ENCODE measurements around the gene BABAM2.

The BABAM2 gene

GRCh38 chr2:28341208-28341891 lies 450.8 kb downstream of the BABAM2 start:
- no peak overlapping the region for H3K27ac ChIP-seq
- DNase-seq, result no peak
- no peaks in the 10 kb centered on the region for H3K27me3 ChIP-seq (ENCODE audit: insufficient read depth, low read depth, severe bottlenecking)

DNA sequence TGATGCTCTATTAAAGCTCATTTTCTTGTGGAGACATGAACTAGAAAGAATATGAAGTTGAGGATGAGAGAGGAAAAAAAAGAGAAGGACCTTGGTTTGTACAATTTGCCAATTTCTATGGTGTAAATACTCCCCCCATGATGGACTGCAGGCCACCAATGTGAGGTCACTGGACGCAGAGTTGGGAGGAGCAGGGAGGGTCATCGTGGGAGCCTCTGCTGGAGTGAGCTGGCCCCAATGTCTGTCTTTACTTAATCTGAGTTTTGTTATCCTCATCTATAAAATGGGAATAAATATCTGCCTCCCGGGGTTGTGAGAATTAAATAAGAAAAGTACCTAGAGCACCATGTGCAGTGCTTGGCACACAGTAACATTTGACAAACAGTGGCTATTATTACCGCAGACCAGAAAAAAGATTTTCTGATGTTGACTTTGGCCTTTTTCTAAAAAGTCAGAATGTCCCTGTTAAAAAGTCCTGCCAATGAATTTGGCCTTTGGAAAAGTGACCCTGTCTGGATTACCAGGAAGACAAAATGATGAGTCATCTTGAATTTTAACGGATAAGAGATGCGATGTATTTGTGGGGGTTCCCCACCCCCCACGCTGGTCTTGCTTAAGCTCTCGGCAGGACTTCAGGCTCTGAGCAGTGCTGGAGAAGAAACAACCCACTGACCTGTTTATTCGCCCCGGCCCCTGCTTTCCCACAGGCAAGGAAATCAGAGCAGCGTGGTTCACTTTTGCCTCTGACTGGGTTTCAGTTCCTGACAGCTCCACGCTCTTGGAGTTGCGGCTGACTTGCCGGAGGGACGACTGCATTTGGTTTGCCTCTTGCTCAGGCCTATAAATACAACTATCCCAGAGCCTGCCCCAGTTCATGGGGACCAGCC lies 451.8 kb downstream of the BABAM2 start:
- no peak overlapping the region for H3K4me3 ChIP-seq (ENCODE audit: low read depth, low read length)
- no peak for DNase-seq
- no peaks in the 10 kb centered on the region for H3K36me3 ChIP-seq
- H3K27me3 ChIP-seq (ENCODE audit: insufficient read depth, low read depth, severe bottlenecking), result no peaks in the 10 kb centered on the region
- no peaks in the 10 kb centered on the region for H3K9me3 ChIP-seq (ENCODE audit: severe bottlenecking)
- no peak for TF ChIP-seq CTCF (IDR thresholded peaks at IDR 0.05; ENCODE audit: low read depth, low read length)
- no peak overlapping the region for H3K27ac ChIP-seq

More at GRCh38 chr2:28341208-28341891, 450.8 kb downstream of the BABAM2 start:
- H3K36me3 ChIP-seq, result no peaks in the 10 kb centered on the region
- no peak overlapping the region for H3K4me3 ChIP-seq (ENCODE audit: low read depth, low read length)
- TF ChIP-seq CTCF (IDR thresholded peaks at IDR 0.05; ENCODE audit: low read depth, low read length), result no peak
- no peaks in the 10 kb centered on the region for H3K9me3 ChIP-seq (ENCODE audit: severe bottlenecking)

GRCh38 chr2:28343184-28343942 lies 452.8 kb downstream of the BABAM2 start:
- no peaks in the 10 kb centered on the region for H3K27me3 ChIP-seq (ENCODE audit: insufficient read depth, low read depth, severe bottlenecking)
- TF ChIP-seq CTCF (IDR thresholded peaks at IDR 0.05; ENCODE audit: low read depth, low read length), result no peak
- no peak for DNase-seq
- H3K36me3 ChIP-seq, result no peaks in the 10 kb centered on the region
- H3K27ac ChIP-seq, result no peak overlapping the region
- no peaks in the 10 kb centered on the region for H3K9me3 ChIP-seq (ENCODE audit: severe bottlenecking)
- no peak overlapping the region for H3K4me3 ChIP-seq (ENCODE audit: low read depth, low read length)

DNA sequence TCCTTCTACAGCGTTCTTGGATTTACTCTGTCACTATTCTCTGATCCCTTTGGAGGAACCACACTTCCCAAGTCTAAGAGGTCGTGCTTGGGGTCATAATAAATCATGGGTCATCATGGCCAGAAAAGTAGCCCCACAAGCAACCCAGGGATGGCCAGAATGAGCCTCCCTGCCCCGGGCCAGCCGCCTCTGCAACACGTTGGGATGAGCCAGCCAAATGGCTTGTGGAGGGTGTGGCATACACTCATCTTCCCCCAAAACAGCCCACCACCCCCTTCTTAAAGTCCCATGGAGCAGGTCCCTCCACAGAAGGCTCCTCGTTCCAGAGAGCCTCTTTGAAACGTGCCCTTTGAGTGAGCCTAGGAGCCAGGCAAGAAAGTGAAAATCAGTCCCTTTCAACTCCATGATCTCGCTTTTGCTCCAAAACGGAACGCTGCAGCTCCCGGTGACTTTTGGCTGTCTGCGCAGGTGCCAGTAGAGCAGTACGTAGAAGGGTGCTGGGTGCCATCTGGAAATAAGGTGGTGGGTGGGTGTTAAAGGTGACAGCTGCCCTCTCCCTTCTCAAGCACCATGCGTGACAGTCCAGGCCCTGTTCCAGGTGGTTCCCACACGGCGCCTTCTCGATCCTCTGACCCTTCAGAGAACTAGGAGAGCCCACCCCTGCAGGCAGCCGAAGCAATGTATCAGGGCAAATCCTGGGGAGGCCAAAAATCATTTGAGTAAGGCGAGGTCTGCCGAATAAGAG lies 453.6 kb downstream of the BABAM2 start:
- H3K27me3 ChIP-seq (ENCODE audit: insufficient read depth, low read depth, severe bottlenecking), result no peaks in the 10 kb centered on the region
- H3K9me3 ChIP-seq (ENCODE audit: severe bottlenecking), result no peaks in the 10 kb centered on the region
- DNase-seq, result no peak
- H3K4me3 ChIP-seq (ENCODE audit: low read depth, low read length), result no peak overlapping the region
- TF ChIP-seq CTCF (IDR thresholded peaks at IDR 0.05; ENCODE audit: low read depth, low read length), result no peak
- no peaks in the 10 kb centered on the region for H3K36me3 ChIP-seq
- no peak overlapping the region for H3K27ac ChIP-seq

GRCh38 chr2:28344756-28345373 lies 454.3 kb downstream of the BABAM2 start:
- no peak for DNase-seq
- no peaks in the 10 kb centered on the region for H3K9me3 ChIP-seq (ENCODE audit: severe bottlenecking)
- TF ChIP-seq CTCF (IDR thresholded peaks at IDR 0.05; ENCODE audit: low read depth, low read length), result no peak
- H3K36me3 ChIP-seq, result no peaks in the 10 kb centered on the region
- H3K27ac ChIP-seq, result no peak overlapping the region; the same call in 1 of the 2 replicates
- no peak overlapping the region for H3K4me3 ChIP-seq (ENCODE audit: low read depth, low read length)
- no peaks in the 10 kb centered on the region for H3K27me3 ChIP-seq (ENCODE audit: insufficient read depth, low read depth, severe bottlenecking)

All from WERI-Rb-1 (cell line).